WI38 (cell line): ENCODE measurements around the gene GEMIN4.

Experiments used
- H3K4me3 ChIP-seq: 2 replicates; pipeline ENCODE4 v1.5.1; 2011; ENCODE audit warnings: low read depth, mild to moderate bottlenecking, control low read depth, low read length
- TF ChIP-seq, protein P1 (sequence below): IDR thresholded peaks from 2 replicates; pipeline ENCODE4 v1.5.1; 2012; ENCODE audit warnings: low read depth, mild to moderate bottlenecking, control low read depth, low read length

GEMIN4 gene

DNA sequence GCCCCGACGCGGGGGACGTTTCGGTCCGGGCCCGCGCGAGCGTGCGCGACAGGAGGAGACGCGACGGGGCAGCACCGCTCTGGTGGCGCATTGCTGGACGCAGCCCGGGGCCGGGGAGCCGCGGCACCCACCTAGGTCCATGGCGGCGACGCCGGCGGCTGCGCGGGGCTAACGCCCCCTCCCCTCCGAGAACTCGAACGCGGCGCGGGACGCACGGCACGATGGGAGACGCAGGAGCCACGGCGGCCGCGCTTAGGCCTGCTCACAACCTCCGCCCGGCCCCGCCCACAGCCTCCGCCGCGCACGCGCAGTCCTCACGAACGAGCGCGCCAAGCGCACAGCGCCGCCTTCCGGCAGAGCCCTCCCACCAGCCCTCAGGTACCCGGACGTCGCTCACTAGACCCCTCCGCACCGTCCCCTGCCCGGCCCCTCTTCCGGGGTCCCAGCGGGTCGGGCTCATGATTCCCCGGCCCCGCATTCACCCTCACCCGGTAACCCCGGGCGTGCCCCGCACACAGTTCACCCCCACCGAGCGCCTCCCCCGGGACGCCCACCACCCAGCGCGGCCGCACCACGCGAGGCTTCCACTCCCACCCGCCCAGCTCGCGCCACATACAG, at the start of gene GEMIN4:
Gene GEMIN4 (minus strand): TSS at position 263 of the 618 bp plus-strand sequence. CDS start 122 bp downstream, at position 141.
- TF ChIP-seq, protein P1, sequence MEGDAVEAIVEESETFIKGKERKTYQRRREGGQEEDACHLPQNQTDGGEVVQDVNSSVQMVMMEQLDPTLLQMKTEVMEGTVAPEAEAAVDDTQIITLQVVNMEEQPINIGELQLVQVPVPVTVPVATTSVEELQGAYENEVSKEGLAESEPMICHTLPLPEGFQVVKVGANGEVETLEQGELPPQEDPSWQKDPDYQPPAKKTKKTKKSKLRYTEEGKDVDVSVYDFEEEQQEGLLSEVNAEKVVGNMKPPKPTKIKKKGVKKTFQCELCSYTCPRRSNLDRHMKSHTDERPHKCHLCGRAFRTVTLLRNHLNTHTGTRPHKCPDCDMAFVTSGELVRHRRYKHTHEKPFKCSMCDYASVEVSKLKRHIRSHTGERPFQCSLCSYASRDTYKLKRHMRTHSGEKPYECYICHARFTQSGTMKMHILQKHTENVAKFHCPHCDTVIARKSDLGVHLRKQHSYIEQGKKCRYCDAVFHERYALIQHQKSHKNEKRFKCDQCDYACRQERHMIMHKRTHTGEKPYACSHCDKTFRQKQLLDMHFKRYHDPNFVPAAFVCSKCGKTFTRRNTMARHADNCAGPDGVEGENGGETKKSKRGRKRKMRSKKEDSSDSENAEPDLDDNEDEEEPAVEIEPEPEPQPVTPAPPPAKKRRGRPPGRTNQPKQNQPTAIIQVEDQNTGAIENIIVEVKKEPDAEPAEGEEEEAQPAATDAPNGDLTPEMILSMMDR = peak; percentile 88

DNA sequence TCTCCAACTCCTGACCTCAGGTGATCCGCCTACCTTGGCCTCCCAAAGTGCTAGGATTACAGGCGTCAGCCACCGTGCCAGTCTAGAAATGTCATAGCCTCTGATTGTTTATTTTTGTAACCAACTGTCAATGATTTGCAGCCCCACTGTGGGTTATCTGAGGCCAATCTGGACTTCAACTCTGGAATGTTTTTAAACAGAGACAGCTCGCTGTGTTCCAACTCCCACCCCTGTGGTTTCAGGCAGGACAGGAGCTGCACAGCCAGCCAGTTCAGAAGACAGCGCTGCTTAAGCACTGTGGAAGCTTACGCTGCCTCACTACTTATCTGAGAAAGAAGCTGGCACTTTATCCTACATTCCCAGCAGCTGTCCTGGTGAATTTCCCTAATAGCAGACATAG, 49.6 kb upstream of the GEMIN4 start:
- TF ChIP-seq, protein P1 = no peak
- no peak overlapping the region for H3K4me3 ChIP-seq

More for the DNA sequence above, at the start of gene GEMIN4:
- H3K4me3 ChIP-seq = peak within 1 kb of the TSS; percentile 77

DNA sequence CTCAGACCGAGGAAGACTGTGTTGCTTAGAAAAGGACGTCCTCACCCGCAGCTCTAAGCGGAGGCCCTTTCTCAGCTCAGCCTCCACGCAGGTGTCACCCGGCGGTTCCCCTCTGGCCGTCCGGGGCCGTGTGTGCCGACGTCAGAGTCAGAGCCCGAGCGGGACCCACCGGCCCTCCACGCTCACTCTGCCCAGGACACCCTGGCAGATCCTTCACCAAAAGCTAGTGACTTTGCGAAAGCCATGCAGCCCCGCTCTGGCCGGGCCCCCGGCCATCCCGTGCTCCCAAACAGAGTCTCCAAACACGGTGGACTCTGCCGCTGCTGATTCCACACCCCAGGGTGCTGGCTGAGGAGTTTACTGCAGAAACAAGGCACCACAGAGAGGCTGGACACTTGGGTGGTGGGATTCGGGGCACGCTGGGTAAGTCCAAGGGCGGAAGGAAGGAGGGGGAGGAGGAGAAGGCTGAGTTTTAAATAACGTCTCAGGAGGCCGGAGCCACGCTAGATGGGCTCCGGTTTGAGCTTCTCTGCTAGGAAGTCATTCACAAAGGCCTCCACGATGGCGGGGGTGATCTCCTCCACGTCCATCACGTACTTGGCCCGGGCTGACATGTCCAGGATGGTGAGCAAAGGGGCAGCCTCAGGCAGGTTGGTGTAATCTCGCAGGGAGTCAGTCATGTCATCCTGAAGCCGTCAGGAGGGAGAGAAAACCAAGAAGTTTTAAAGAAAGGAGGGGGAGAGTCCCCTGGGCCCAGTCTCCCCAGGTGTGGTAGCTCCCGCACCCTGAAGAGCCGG, 48.6 kb upstream of the GEMIN4 start:
- TF ChIP-seq, protein P1 = no peak
- H3K4me3 ChIP-seq = no peak overlapping the region

DNA sequence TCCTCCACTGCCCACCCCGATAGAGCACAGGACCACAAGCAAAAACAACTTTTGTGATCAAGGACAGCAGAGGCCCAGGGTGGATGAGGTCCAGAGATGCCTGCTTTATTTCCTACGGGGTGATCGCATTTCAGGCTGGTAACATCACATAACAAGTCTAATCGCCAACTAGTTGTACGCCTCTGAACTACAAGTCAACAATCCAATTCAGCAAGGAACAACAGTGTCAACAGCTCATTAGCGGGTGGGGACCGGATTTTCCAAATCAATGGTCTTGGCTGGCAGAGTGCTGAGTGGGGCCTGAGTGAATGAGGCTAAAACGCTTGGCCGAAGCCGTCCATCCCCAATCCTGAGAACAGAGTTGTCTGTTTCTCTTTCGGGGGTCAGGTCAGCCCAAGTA, 47.2 kb upstream of the GEMIN4 start:
- TF ChIP-seq, protein P1 = no peak

DNA sequence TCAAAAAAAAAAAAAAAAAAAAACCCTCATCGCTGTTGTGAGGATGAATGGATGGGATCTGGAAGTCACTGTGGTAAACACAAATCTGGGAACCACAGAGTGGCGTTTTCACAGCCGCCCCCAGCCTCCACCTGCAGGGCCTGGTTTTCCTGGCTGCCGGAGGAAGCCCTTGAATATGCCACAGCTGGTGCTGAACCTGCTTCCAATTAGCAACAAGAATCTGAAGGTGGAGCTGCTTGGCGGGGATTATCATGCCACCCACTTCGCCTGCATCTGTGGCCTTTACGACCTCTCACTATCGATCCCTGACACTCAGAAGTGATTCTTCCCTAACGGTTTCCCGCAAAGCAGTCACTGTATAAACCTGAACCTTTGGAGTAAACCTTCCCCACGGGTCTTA, 46.2 kb upstream of the GEMIN4 start:
- TF ChIP-seq, protein P1 = no peak
- H3K4me3 ChIP-seq = no peak overlapping the region

More for the DNA sequence above, 47.2 kb upstream of the GEMIN4 start:
- no peak overlapping the region for H3K4me3 ChIP-seq

DNA sequence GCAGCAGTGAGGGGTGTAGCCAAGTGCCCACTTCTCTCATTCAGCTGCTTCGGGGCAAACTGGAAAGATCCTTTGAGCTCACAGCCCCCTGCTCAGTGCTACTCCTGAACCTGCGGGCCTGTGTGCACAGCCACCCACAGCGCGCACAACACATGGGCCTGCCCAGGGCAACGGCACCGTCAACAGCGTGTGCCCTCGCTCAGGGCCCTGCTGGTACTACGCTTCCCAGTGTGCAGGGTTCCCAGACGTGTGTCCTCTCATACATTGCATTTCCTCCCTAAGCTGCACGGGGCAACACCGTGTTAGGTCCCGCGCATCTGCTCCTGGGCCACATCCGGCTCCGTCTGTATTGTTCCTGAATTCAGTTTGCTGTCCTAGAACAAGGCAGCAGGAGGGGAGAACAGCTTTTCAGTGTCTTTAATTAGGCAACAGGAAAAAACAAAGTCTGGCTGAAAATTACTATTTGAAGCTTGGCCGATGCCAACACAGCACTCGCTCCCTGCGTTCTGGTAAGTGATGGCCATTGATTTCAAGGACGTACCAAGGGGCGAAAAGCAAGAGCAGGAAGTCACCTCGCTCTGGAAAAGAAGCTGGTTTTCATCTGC, 45.3 kb upstream of the GEMIN4 start:
- H3K4me3 ChIP-seq = no peak overlapping the region
- TF ChIP-seq, protein P1 = no peak

DNA sequence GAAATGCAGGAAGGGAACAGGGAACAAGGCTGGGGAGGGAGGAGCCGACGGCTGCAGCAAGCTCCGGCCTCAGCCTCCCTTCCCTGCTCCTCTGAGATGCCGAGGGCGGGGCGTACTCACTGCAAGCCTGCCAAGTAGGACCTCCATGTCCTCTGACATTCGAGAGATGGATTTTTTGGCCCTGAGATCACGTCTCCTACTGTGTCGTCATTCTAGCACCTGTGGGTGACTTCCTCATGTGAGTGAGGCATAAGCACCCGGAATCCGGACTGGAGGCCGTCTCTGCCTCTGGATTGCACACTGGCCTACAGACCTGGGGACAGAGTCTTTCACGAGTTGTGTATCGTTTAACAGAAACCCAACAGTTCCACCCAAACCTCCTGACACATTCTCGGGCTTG, 44.5 kb upstream of the GEMIN4 start:
- no peak overlapping the region for H3K4me3 ChIP-seq
- TF ChIP-seq, protein P1 = no peak
